Smooth muscle cell (in vitro differentiated cells): ENCODE results near the gene ZNF830. TPM values are rescaled to one million over a fixed set of nuclear protein-coding genes. Genes with fewer than 3 reads are reported as not detected.

Experiments used
- DNase-seq: peaks from one replicate; lab custom pipeline; 2025; ENCODE audit not compliant: unreplicated experiment; lab: John Stamatoyannopoulos, UW
- H2AFZ ChIP-seq: fragments of 200-600 bp; sonication (generic); 2 replicates; pipeline ENCODE4 v1.6.0; 2016; ENCODE audit warnings: antibody characterized with exemption, low read depth, mild to moderate bottlenecking
- H3F3A ChIP-seq: fragments of 200-600 bp; sonication (generic); 2 replicates; pipeline ENCODE4 v1.6.0; 2017; ENCODE audit warnings: antibody characterized with exemption, low read depth
- H3K27ac ChIP-seq: fragments of 200-600 bp; sonication (generic); 2 replicates; pipeline ENCODE4 v1.5.1; 2016; ENCODE audit warnings: low read depth, mild to moderate bottlenecking
- H3K27me3 ChIP-seq: fragments of 200-600 bp; sonication (generic); 2 replicates; pipeline ENCODE4 v1.6.1; 2016; ENCODE audit warnings: low read depth, mild to moderate bottlenecking
- H3K36me3 ChIP-seq: fragments of 200-600 bp; sonication (generic); 2 replicates; pipeline ENCODE4 v1.5.1; 2016; ENCODE audit warnings: low read depth
- H3K4me1 ChIP-seq: fragments of 200-600 bp; sonication (generic); 2 replicates; pipeline ENCODE4 v1.5.1; 2016; ENCODE audit warnings: low read depth
- H3K4me2 ChIP-seq: fragments of 200-600 bp; sonication (generic); 2 replicates; pipeline ENCODE4 v1.6.0; 2016; ENCODE audit warnings: mild to moderate bottlenecking
- H3K4me3 ChIP-seq: fragments of 200-600 bp; sonication (generic); 2 replicates; pipeline ENCODE4 v1.5.1; 2016; ENCODE audit warnings: mild to moderate bottlenecking
- H3K79me2 ChIP-seq: fragments of 200-600 bp; sonication (generic); 2 replicates; pipeline ENCODE4 v1.6.0; 2016; ENCODE audit warnings: low read depth, mild to moderate bottlenecking
- H3K9ac ChIP-seq: fragments of 200-600 bp; sonication (generic); 2 replicates; pipeline ENCODE4 v1.6.0; 2016; ENCODE audit warnings: low read depth
- H3K9me3 ChIP-seq: fragments of 200-600 bp; sonication (generic); replicated peaks from 2 replicates; pipeline ENCODE4 v1.5.1; 2016; ENCODE audit warnings: low read depth
- H4K20me1 ChIP-seq: fragments of 200-600 bp; sonication (generic); 2 replicates; pipeline ENCODE4 v1.6.0; 2016; ENCODE audit warnings: low read depth
- CTCF ChIP-seq: fragments of 200-600 bp; sonication (generic); IDR thresholded peaks from 2 replicates; pipeline ENCODE4 v1.5.1; 2017; ENCODE audit warnings: borderline replicate concordance, mild to moderate bottlenecking, antibody characterized with exemption; ENCODE audit not compliant: insufficient read depth, poor library complexity, severe bottlenecking
- WGBS: methylation state at CpG from one replicate; pipeline ENCODE4 v1.1.7; 2016; ENCODE audit warnings: low lambda C conversion rate; 5-methylcytosine and 5-hydroxymethylcytosine counted together
- polyA plus RNA-seq: library from polyadenylated mRNA; unstranded; fragments of >200 nt; fragmentation: Nextera tagmentation; extraction: Ambion mirVana; gene quantifications from 2 replicates; pipeline ENCODE4 v1.2.1, GENCODE V29; 2016
- total RNA-seq: library from RNA; depleted of rRNA; stranded (reverse); fragments of >200 nt; gene quantifications from 2 replicates; pipeline ENCODE4 v1.2.3, GENCODE V29; 2014

The ZNF830 gene
- total and polyA plus RNA-seq, 2 experiments from 2014 or later = 10.2 to 10.4 TPM

DNA sequence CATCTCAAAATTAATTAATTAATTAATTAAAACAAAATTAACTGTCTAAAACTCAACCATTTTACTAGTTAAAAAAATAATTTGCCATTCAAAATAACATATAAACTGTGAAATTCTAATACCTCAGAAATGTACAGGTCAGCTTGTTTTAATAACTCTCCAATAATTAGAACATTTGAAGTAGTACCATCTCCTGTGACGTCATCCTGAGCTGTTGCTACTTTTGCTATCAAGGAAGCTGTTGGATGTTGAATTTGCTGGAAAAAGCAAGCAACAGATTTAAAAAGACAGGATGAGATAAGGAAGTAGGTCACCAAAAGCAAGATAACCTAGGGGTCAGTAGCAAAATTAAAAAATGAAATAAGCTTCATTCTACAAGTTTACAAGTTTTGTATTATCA lies 2.9 kb upstream of the ZNF830 start:
- peaks cover 15% of the 10 kb centered on the region for H3K27me3 ChIP-seq
- peaks cover 11% of the 10 kb centered on the region for H3K4me1 ChIP-seq
- H3K27ac ChIP-seq = no peak overlapping the region
- H3K4me3 ChIP-seq = no peak overlapping the region
- no peaks in the 10 kb centered on the region for H4K20me1 ChIP-seq
- H3F3A ChIP-seq = no peaks in the 10 kb centered on the region
- no peaks in the 10 kb centered on the region for H3K36me3 ChIP-seq
- no peak overlapping the region for H3K9ac ChIP-seq
- H3K79me2 ChIP-seq = peaks cover 18% of the 10 kb centered on the region
- WGBS = 85% methylated on average over 1 of the region's 1 CpG
- DNase-seq = no peak
- no peak overlapping the region for H3K4me2 ChIP-seq
- H2AFZ ChIP-seq = no peak overlapping the region
- no peak for TF ChIP-seq CTCF
- no peaks in the 10 kb centered on the region for H3K9me3 ChIP-seq

GRCh38 chr17:34974179-34974578 lies 12.8 kb downstream of the ZNF830 start:
- Histone ChIP-seq H4K20me1 (no peaks in the 10 kb centered on the region), H3K27ac (no peak overlapping the region), H3K9me3 (no peaks in the 10 kb centered on the region), H3F3A (no peaks in the 10 kb centered on the region), H3K4me2 (no peak overlapping the region), H3K9ac (no peak overlapping the region), H3K27me3 (no peaks in the 10 kb centered on the region), H3K4me1 (no peaks in the 10 kb centered on the region), H2AFZ (no peak overlapping the region), H3K79me2 (no peaks in the 10 kb centered on the region), H3K4me3 (no peak overlapping the region), H3K36me3 (no peaks in the 10 kb centered on the region)
- TF ChIP-seq CTCF = no peak
- 21% methylated on average over 2 of the region's 2 CpGs for WGBS
- DNase-seq = no peak

DNA sequence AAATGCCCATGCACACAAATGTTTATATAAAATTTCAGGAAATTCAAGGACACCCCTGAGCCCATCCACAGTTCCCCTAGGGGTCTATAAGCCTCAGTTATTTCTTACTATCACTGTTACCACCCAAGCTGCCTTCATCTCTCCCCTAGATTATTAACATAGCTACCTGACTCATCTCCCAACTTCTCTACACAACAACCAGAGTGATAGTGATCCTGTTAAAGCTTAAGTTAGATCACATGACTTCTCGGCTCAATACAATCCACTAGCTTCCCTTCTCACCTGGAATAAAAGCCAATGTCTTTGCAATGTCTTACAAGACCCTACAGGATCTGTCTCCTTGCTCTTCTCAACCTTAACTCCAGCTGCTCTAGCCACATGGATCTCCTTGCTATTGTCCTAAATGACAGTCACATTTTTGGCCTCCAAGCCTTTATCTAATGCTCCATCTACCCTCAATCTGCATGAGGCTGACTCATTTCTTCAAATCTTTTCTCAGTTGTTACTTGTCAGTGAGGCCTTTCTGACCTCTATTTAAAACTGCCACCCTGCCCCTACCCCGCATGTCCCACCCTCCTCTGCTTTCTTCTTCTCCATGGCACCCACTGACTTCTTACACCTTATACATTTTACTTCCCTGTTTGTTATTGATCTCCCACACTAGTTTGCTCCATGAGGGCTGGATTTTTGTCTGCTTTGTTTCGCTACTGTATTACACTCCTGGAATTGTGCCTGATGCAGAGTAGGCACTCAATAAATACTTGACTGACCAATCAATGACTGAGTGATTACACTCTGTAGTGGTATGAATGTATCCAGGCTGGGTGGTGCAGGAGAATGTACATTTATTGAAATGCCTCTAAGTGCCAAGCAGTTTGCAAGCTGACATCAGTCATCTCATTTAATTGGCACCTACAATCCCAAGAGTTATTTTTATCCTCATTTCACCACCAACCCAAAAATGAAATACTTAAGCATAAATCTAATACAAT lies 13.8 kb downstream of the ZNF830 start:
- WGBS = 71% methylated on average over 3 of the region's 3 CpGs

More for the DNA sequence above, 13.8 kb downstream of the ZNF830 start:
- no peak for TF ChIP-seq CTCF
- H3K36me3 ChIP-seq = no peaks in the 10 kb centered on the region
- H3K9me3 ChIP-seq = no peaks in the 10 kb centered on the region
- no peaks in the 10 kb centered on the region for H3F3A ChIP-seq
- no peak overlapping the region for H3K4me3 ChIP-seq
- no peak overlapping the region for H3K9ac ChIP-seq
- no peaks in the 10 kb centered on the region for H3K27me3 ChIP-seq
- H3K79me2 ChIP-seq = no peaks in the 10 kb centered on the region
- no peaks in the 10 kb centered on the region for H4K20me1 ChIP-seq
- H3K4me2 ChIP-seq = no peak overlapping the region
- peaks cover 8% of the 10 kb centered on the region for H3K4me1 ChIP-seq
- no peak overlapping the region for H2AFZ ChIP-seq
- DNase-seq = no peak
- H3K27ac ChIP-seq = no peak overlapping the region
